ENCODE data around the gene MMD.

The MMD gene

GRCh38 chr17:55381017-55381770 lies 40.4 kb downstream of the MMD start:
- DNase-seq (ENCODE audit: low read depth), result no peak
- no peak for TF ChIP-seq CTCF (IDR thresholded peaks at IDR 0.05; ENCODE audit: control insufficient read depth, insufficient read depth, low read depth, low read length, missing control alignments)
- no peak overlapping the region for H3K4me3 ChIP-seq (ENCODE audit: control insufficient read depth, low read depth, low read length)

GRCh38 chr17:55377671-55378275 lies 43.9 kb downstream of the MMD start:
- no peak for DNase-seq (ENCODE audit: low read depth)
- no peak overlapping the region for H3K4me3 ChIP-seq (ENCODE audit: control insufficient read depth, low read depth, low read length)
- no peak for TF ChIP-seq CTCF (IDR thresholded peaks at IDR 0.05; ENCODE audit: control insufficient read depth, insufficient read depth, low read depth, low read length, missing control alignments)

GRCh38 chr17:55368706-55369105 lies 52.9 kb downstream of the MMD start:
- TF ChIP-seq CTCF (IDR thresholded peaks at IDR 0.05; ENCODE audit: control insufficient read depth, insufficient read depth, low read depth, low read length, missing control alignments), result no peak
- no peak for DNase-seq (ENCODE audit: low read depth)
- H3K4me3 ChIP-seq (ENCODE audit: control insufficient read depth, low read depth, low read length), result no peak overlapping the region

GRCh38 chr17:55366020-55366481 lies 55.6 kb downstream of the MMD start:
- no peak overlapping the region for H3K4me3 ChIP-seq (ENCODE audit: control insufficient read depth, low read depth, low read length)
- TF ChIP-seq CTCF (IDR thresholded peaks at IDR 0.05; ENCODE audit: control insufficient read depth, insufficient read depth, low read depth, low read length, missing control alignments), result no peak
- no peak for DNase-seq (ENCODE audit: low read depth)

DNA sequence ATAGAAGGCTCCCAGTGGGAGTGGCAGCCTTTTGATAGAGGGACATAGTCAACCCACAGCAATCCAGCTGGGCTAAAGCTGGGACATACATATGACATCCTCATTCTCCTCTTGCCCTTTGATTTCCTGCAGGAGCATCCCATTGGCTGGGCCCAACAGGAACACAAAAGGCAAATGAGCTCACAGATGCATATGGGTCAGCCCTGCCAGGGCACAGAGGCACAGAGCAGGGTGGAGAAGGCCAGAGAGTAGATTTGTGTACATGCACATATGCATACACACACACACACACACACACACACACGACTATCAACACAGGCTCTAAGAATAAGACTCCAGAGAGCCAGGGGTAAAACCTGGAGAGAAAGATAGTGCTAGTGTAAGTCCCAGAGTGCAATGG lies 58.6 kb downstream of the MMD start:
- H3K4me3 ChIP-seq (ENCODE audit: control insufficient read depth, low read depth, low read length), result no peak overlapping the region

GRCh38 chr17:55360971-55361370 lies 60.7 kb downstream of the MMD start:
- no peak for DNase-seq (ENCODE audit: low read depth)
- no peak for TF ChIP-seq CTCF (IDR thresholded peaks at IDR 0.05; ENCODE audit: control insufficient read depth, insufficient read depth, low read depth, low read length, missing control alignments)
- H3K4me3 ChIP-seq (ENCODE audit: control insufficient read depth, low read depth, low read length), result no peak overlapping the region

More for the DNA sequence above, 58.6 kb downstream of the MMD start:
- no peak for DNase-seq (ENCODE audit: low read depth)
- TF ChIP-seq CTCF (IDR thresholded peaks at IDR 0.05; ENCODE audit: control insufficient read depth, insufficient read depth, low read depth, low read length, missing control alignments), result no peak
